Neutrophil (primary cell): ENCODE results near the gene CDH3.

ENCODE experiments used
- H3K27ac ChIP-seq: fragments of 200-600 bp; sonication (generic); 2 replicates; pipeline ENCODE4 v1.5.1; 2016; ENCODE audit warnings: mild to moderate bottlenecking, moderate library complexity
- H3K27me3 ChIP-seq: fragments of 200-600 bp; sonication (generic); 2 replicates; pipeline ENCODE4 v1.6.0; 2016; ENCODE audit warnings: mild to moderate bottlenecking
- H3K36me3 ChIP-seq: fragments of 200-600 bp; sonication (generic); 2 replicates; pipeline ENCODE4 v1.5.1; 2017
- H3K4me1 ChIP-seq, 2 experiments: fragments of 200-600 bp in 1 of 2; sonication (generic) in 1 of 2; 1 replicate in 1 of 2; 2 replicates in 1 of 2; pipeline versions ENCODE4 v1.5.1 to v1.6.1; 2013 to 2016; ENCODE audit warnings: low read depth in 1 of 2, low read length in 1 of 2, mild to moderate bottlenecking in 1 of 2, moderate library complexity in 1 of 2; ENCODE audit not compliant: control insufficient read depth in 1 of 2, insufficient read depth in 1 of 2
- H3K4me3 ChIP-seq, 2 experiments: fragments of 200-600 bp in 1 of 2; sonication (generic) in 1 of 2; 1 replicate in 1 of 2; 2 replicates in 1 of 2; pipeline ENCODE4 v1.5.1; 2013 to 2016; ENCODE audit warnings: low read depth in 1 of 2, low read length in 1 of 2, mild to moderate bottlenecking in 1 of 2, moderate library complexity in 1 of 2
- H3K9me3 ChIP-seq: fragments of 200-600 bp; sonication (generic); 2 replicates; pipeline ENCODE4 v1.5.1; 2016
- CTCF ChIP-seq: fragments of 200-600 bp; sonication (generic); IDR thresholded peaks from 2 replicates; pipeline ENCODE4 v1.5.1; 2016; ENCODE audit warnings: antibody characterized with exemption

The CDH3 gene

GRCh38 chr16:68686905-68687304 lies 41.8 kb downstream of the CDH3 start:
- Histone ChIP-seq H3K9me3 (no peaks in the 10 kb centered on the region), H3K27me3 (no peaks in the 10 kb centered on the region), H3K36me3 (no peaks in the 10 kb centered on the region), H3K4me3 (no peak overlapping the region), H3K27ac (no peak overlapping the region), H3K4me1 (no peaks in the 10 kb centered on the region)
- TF ChIP-seq CTCF: no peak

GRCh38 chr16:68689921-68690320 lies 44.8 kb downstream of the CDH3 start:
- H3K4me3 ChIP-seq: no peak overlapping the region
- H3K36me3 ChIP-seq: no peaks in the 10 kb centered on the region
- TF ChIP-seq CTCF: no peak

GRCh38 chr16:68695575-68695974 lies 50.5 kb downstream of the CDH3 start:
- no peak for TF ChIP-seq CTCF
- Histone ChIP-seq H3K27ac (no peak overlapping the region), H3K36me3 (no peaks in the 10 kb centered on the region), H3K4me3 (no peak overlapping the region), H3K9me3 (no peaks in the 10 kb centered on the region), H3K4me1 (peaks cover 7 to 10% of the 10 kb centered on the region in 2 experiments), H3K27me3 (peaks cover 8% of the 10 kb centered on the region)

More at GRCh38 chr16:68689921-68690320, 44.8 kb downstream of the CDH3 start:
- H3K27ac ChIP-seq: no peak overlapping the region
- no peaks in the 10 kb centered on the region for H3K4me1 ChIP-seq
- H3K27me3 ChIP-seq: no peaks in the 10 kb centered on the region
- no peaks in the 10 kb centered on the region for H3K9me3 ChIP-seq

GRCh38 chr16:68696514-68696913 lies 51.4 kb downstream of the CDH3 start:
- Histone ChIP-seq H3K36me3 (no peaks in the 10 kb centered on the region), H3K9me3 (no peaks in the 10 kb centered on the region), H3K27ac (no peak overlapping the region), H3K4me1 (peaks cover 7 to 12% of the 10 kb centered on the region in 2 experiments), H3K27me3 (peaks cover 8% of the 10 kb centered on the region), H3K4me3 (no peak overlapping the region)
- TF ChIP-seq CTCF: no peak

GRCh38 chr16:68698091-68698490 lies 53.0 kb downstream of the CDH3 start:
- no peak for TF ChIP-seq CTCF

GRCh38 chr16:68700120-68700519 lies 55.0 kb downstream of the CDH3 start:
- Histone ChIP-seq H3K4me1 (peaks cover 11 to 16% of the 10 kb centered on the region in 2 experiments), H3K27ac (no peak overlapping the region), H3K4me3 (no peak overlapping the region), H3K36me3 (no peaks in the 10 kb centered on the region), H3K27me3 (peaks cover 8% of the 10 kb centered on the region), H3K9me3 (no peaks in the 10 kb centered on the region)
- TF ChIP-seq CTCF: no peak

More at GRCh38 chr16:68698091-68698490, 53.0 kb downstream of the CDH3 start:
- Histone ChIP-seq H3K4me1 (peaks cover 7 to 12% of the 10 kb centered on the region in 2 experiments), H3K36me3 (no peaks in the 10 kb centered on the region), H3K27me3 (peaks cover 8% of the 10 kb centered on the region), H3K27ac (no peak overlapping the region), H3K4me3 (no peak overlapping the region), H3K9me3 (no peaks in the 10 kb centered on the region)
